GM21423 (cell line): ENCODE measurements around the gene BCR.

Source experiments
- ATAC-seq: cut with Tn5 transposase; IDR thresholded peaks from one replicate; pipeline ENCODE4 v1.9.1; 2021; ENCODE audit warnings: mild to moderate bottlenecking, moderate library complexity; ENCODE audit not compliant: unreplicated experiment

The BCR gene

DNA sequence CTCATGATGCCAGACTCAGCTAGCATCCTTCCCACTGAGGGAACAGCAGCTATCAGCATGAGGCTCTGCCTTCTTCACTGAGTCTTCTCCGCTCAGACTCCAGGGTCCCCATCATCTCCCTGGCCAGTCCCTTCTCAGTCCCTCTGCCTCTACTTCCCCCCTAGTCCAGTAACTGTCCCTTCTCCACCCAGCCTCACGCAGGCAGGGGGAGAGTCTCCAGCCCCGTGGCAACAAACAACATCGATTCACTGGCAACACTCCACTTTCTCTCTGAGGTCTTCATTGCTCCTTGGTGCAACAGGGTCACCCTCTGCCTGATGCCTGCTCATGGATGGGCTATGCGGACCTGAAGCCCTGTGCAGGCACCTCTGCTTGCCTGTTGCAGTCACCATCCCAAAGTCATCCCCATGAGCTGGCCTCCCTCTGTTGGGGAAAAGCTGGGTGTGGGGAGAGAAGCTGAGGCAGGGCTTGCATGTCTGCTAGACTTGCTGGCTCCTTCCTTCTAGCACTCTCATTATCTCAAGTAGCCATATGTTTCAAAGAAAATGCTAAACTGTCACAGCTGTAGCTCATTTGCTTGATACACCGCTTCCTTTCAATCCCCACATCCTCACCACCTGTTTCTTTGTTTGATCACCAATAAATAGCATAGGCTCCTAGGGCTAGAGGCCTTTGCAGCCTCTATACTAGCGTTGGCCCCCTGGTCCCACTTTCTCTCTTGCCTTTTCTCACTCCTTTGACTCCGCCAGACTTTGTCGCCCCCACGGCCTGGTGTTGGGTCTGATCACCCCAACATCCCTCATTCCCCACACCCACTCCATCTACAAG is 4.3 kb upstream of the BCR start:
- no peak for ATAC-seq

GRCh38 chr22:23176645-23177027 is 3.7 kb upstream of the BCR start:
- no peak for ATAC-seq

DNA sequence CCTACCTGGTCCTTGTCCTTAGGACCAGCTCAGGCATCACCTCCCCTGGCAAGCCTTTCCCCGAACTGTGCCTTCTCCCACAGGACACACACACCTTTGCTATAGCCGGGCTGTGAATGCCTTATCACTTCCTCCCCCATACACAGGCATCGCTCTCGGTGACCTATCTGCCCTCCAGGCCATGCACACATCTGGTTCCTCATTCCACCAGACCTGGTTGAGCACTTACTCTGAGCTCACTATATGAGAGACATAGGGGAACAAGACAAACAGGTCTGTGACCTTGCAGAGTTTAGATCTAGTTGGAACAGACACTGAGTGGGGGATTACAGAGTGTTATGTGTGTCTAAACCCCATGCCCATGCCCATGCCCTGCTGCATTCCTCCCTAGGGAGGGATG is 3.1 kb upstream of the BCR start:
- no peak for ATAC-seq

GRCh38 chr22:23178512-23179254 is 1.6 kb upstream of the BCR start:
- ATAC-seq, result no peak

GRCh38 chr22:23179381-23180299 is 669 bp upstream of the BCR start:
- no peak for ATAC-seq

- ATAC-seq, result no peak
These were observed 798 bp downstream of the BCR start for GRCh38 chr22:23180893-23181720.

- no peak for ATAC-seq
These were observed 1.5 kb downstream of the BCR start for GRCh38 chr22:23181721-23182308.

GRCh38 chr22:23182309-23183060 is 2.2 kb downstream of the BCR start:
- ATAC-seq, result no peak

GRCh38 chr22:23183061-23183698 is 2.9 kb downstream of the BCR start:
- ATAC-seq, result no peak

GRCh38 chr22:23184100-23184763 is 3.9 kb downstream of the BCR start:
- ATAC-seq, result no peak

DNA sequence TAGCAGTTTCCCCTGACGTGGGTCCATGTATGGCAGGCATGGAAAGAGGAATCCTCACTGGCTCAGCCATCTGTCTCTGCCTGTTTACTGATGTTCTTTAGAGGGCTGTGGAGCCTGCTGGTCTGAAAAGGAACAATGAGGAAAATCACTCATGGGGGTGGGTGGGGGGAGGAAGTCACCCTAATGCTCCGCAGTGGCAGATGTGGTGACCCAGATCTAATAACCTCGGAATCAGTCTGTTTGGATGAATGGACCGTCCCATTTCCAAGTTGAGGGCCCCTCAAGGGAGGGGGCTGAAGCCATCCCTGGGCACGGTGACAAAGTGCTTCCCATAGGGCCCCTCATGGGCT is 4.4 kb downstream of the BCR start:
- ATAC-seq, result no peak

DNA sequence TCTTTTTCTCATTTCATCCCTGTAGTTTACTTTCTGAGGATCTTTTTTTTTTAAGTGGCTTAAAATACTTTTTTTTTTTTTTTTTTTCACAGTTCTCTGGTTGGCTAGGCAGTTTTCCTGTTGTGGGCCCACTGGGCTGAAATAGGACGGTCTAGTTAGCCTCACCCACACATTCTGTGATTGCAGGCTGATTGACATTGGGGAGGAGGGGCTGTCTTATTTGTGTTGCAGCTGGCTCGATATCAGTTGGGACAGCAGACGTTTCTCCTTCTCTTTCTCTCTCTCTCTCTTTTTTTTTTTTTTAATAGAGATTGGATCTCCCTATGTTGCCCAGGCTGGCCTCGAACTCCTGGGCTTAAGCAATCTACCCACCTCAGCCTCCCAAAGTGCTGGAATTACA is 6.9 kb downstream of the BCR start:
- no peak for ATAC-seq

GRCh38 chr22:23187871-23188700 is 7.8 kb downstream of the BCR start:
- no peak for ATAC-seq

GRCh38 chr22:23190526-23190925 is 10.2 kb downstream of the BCR start:
- ATAC-seq, result no peak

DNA sequence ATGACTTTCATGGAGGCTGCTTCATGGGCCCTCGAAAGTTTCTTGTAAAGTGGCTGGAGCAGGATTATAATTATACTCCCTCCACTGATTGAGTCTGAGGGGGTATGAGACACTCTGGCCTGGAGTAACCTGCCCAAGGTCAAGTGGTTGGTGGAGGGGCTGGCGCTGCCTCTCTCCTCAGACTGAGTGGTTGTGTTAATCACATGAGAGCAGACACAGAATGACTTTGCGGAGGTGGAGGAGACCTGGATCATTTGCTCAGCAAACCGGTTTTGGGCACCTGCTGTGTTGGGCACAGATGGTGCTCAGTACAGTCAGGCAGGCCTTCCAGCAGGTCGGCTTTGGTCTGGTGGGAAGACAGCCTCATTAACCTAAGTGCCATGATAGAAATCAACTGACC is 11.8 kb downstream of the BCR start:
- no peak for ATAC-seq

GRCh38 chr22:23192558-23192957 is 12.2 kb downstream of the BCR start:
- no peak for ATAC-seq

DNA sequence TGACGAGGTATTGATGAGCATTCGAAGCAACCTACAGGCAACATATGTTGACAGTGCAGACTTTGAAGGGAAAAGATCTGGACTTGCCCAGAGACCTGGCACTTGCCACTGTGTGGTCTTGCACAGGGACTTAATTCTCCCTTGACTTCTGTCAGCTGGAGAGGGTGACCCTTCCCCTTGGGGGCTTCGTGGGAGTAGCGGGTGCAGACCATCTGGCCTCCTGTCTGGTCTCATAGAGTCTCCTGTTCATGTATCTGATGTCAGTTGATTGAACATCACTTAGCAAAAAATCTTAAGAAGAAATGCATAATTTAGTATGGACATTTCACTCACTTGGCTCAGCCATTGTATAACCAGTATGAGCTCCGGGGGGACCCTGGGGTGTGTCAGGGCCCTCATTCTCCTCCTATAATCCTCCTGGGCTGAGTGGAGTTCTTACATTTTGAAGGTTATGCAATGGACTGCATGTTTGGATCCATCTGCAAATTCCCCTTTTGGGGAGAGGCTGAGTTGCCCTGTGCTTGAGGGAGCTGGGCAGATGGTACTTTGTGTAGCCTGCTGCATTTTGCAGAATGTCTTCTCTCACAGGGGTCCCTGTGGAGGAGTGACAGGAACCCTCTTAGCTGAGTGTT is 13.0 kb downstream of the BCR start:
- no peak for ATAC-seq
